Keratinocyte (primary cell): ENCODE data around the gene TMEM234.

Source experiments
- CTCF ChIP-seq, 3 experiments: IDR thresholded peaks in 1 of 3; conservative IDR thresholded peaks in 1 of 3; optimal IDR thresholded peaks in 1 of 3; 2 replicates in 2 of 3; 3 replicates in 1 of 3; pipeline versions ENCODE3 to v1.5.1; 2011; ENCODE audit warnings: low read length in 3 of 3, mild to moderate bottlenecking in 3 of 3, moderate library complexity in 2 of 3, control low read depth in 1 of 3, inconsistent platforms in 1 of 3; ENCODE audit not compliant: insufficient read depth in 2 of 3; ENCODE audit errors: extremely low read depth in 1 of 3
- EZH2 ChIP-seq: IDR thresholded peaks from one replicate; pipeline ENCODE4 v1.6.1; 2012; ENCODE audit warnings: inconsistent platforms, mild to moderate bottlenecking, low read length, moderate library complexity

GRCh38 chr1:32219022-32219421 lies 3.1 kb downstream of the TMEM234 start:
- no peak for TF ChIP-seq CTCF (optimal IDR thresholded peaks at IDR 0.05 in 1 of 3, IDR thresholded peaks at IDR 0.05 in 1 of 3, conservative IDR thresholded peaks at IDR 0.05 in 1 of 3; ENCODE audit: extremely low read depth in 1 of 3, insufficient read depth in 2 of 3, low read length in 3 of 3)
- no peak for TF ChIP-seq EZH2
